ENCODE results near the gene NPL. TPM values are rescaled to one million over a fixed set of nuclear protein-coding genes. Genes with fewer than 3 reads are reported as not detected.

NPL gene
- total RNA-seq, 4 donors from 2014 or later, result 6.6 to 18.9 (median 9.7) TPM

GRCh38 chr1:182803846-182804245 is 14.3 kb downstream of the NPL start:
- H3K4me3 ChIP-seq (ENCODE audit: low read depth, poor library complexity, severe bottlenecking), result no peak overlapping the region
- intact Hi-C loops (cut with DNase I; ENCODE audit: low total_unique reads), result no loop called here
- DNase-seq (ENCODE audit: low spot score in 2 of 2), result no peak
- TF ChIP-seq POLR2A (IDR thresholded peaks at IDR 0.05) (no peak), CTCF (IDR thresholded peaks at IDR 0.05) (no peak)
- WGBS, 2 donors, result 62 to 85% methylated on average over 1 of the region's 1 CpG

GRCh38 chr1:182806015-182806678 is 16.6 kb downstream of the NPL start:
- H3K4me3 ChIP-seq (ENCODE audit: low read depth, poor library complexity, severe bottlenecking), result no peak overlapping the region
- no peak for DNase-seq (ENCODE audit: low spot score in 2 of 2)
- TF ChIP-seq CTCF (IDR thresholded peaks at IDR 0.05), result no peak
- no peak for TF ChIP-seq POLR2A (IDR thresholded peaks at IDR 0.05)
- 79 to 85% methylated on average over 11 of the region's 11 CpGs for WGBS, 2 donors
- intact Hi-C loops (cut with DNase I; ENCODE audit: low total_unique reads), result no loop called here

- 92 to 94% methylated on average over 3 of the region's 3 CpGs for WGBS, 2 donors
- TF ChIP-seq CTCF (IDR thresholded peaks at IDR 0.05), result no peak
- TF ChIP-seq POLR2A (IDR thresholded peaks at IDR 0.05), result no peak
- no peak overlapping the region for H3K4me3 ChIP-seq (ENCODE audit: low read depth, poor library complexity, severe bottlenecking)
- no peak for DNase-seq (ENCODE audit: low spot score in 2 of 2)
- intact Hi-C loops (cut with DNase I; ENCODE audit: low total_unique reads), result no loop called here
Measured at GRCh38 chr1:182807907-182808306, 18.3 kb downstream of the NPL start.

GRCh38 chr1:182809414-182809957 is 19.9 kb downstream of the NPL start:
- intact Hi-C loops (cut with DNase I; ENCODE audit: low total_unique reads), result no loop called here
- no peak overlapping the region for H3K4me3 ChIP-seq (ENCODE audit: low read depth, poor library complexity, severe bottlenecking)
- DNase-seq (ENCODE audit: low spot score in 2 of 2), result no peak
- TF ChIP-seq POLR2A (IDR thresholded peaks at IDR 0.05), result no peak
- TF ChIP-seq CTCF (IDR thresholded peaks at IDR 0.05), result no peak
- 56 to 71% methylated on average over 3 of the region's 3 CpGs for WGBS, 2 donors

- WGBS, 2 donors, result 89 to 91% methylated on average over 4 of the region's 4 CpGs
- intact Hi-C loops (cut with DNase I; ENCODE audit: low total_unique reads), result no loop called here
- TF ChIP-seq CTCF (IDR thresholded peaks at IDR 0.05), result no peak
- no peak for TF ChIP-seq POLR2A (IDR thresholded peaks at IDR 0.05)
- DNase-seq (ENCODE audit: low spot score in 2 of 2), result no peak
- H3K4me3 ChIP-seq (ENCODE audit: low read depth, poor library complexity, severe bottlenecking), result no peak overlapping the region
Measured at GRCh38 chr1:182811975-182812722, 22.6 kb downstream of the NPL start.
